ENCODE data around the gene RHOB.

- TF ChIP-seq CTCF (IDR thresholded peaks at IDR 0.05) (no peak), EZH2 (IDR thresholded peaks at IDR 0.05; ENCODE audit: borderline replicate concordance, insufficient read depth, low read depth, low read length, poor library complexity, severe bottlenecking) (no peak)
These were observed 2.1 kb downstream of the RHOB start for GRCh38 chr2:20448977-20449306.
